ENCODE data around the gene ARHGAP44. TPM values are rescaled to one million over a fixed set of nuclear protein-coding genes. Genes with fewer than 3 reads are reported as not detected.

The ARHGAP44 gene
- polyA plus RNA-seq, 1 donor (not counting 4 experiments of a cell fraction or from before 2014, with no cell fraction given): 2.2 TPM

GRCh38 chr17:12922120-12922519 is 132.8 kb downstream of the ARHGAP44 start:
- no peak for TF ChIP-seq CTCF (optimal IDR thresholded peaks at IDR 0.05 in 1 of 3, IDR thresholded peaks at IDR 0.05 in 1 of 3, conservative IDR thresholded peaks at IDR 0.05 in 1 of 3; ENCODE audit: extremely low read depth in 1 of 3, insufficient read depth in 2 of 3, low read length in 3 of 3)
- TF ChIP-seq EZH2 (IDR thresholded peaks at IDR 0.05; ENCODE audit: low read length): no peak
- dilution Hi-C loops (cut with MboI; ENCODE audit: extremely low pct_ligation_motif_present, low sequenced_read_pairs): no loop called here
- H3K4me3 ChIP-seq (ENCODE audit: control insufficient read depth in 2 of 3, extremely low read depth in 1 of 3, insufficient read depth in 2 of 3, low read depth in 1 of 3, low read length in 3 of 3): no peak overlapping the region
- H3K27me3 ChIP-seq (ENCODE audit: control insufficient read depth, extremely low read depth, insufficient read depth, low read length): no peaks in the 10 kb centered on the region
- FAIRE-seq: no peak
- no peak overlapping the region for H3K9ac ChIP-seq (ENCODE audit: control insufficient read depth, extremely low read depth, insufficient read depth, low read length)
- H3K36me3 ChIP-seq (ENCODE audit: control insufficient read depth in 2 of 2, extremely low read depth in 1 of 2, insufficient read depth in 2 of 2, low read length in 2 of 2): no peaks in the 10 kb centered on the region
- no peaks in the 10 kb centered on the region for H3K79me2 ChIP-seq (ENCODE audit: control insufficient read depth, insufficient read depth, low read length)
- peaks cover 4% of the 10 kb centered on the region for H3K4me1 ChIP-seq (ENCODE audit: control insufficient read depth, extremely low read depth, insufficient read depth, low read length)
- H3K9me1 ChIP-seq (ENCODE audit: control insufficient read depth, extremely low read depth, insufficient read depth, low read length): no peaks in the 10 kb centered on the region
- no peak overlapping the region for H3K27ac ChIP-seq (ENCODE audit: control insufficient read depth, insufficient read depth, low read length)
- H2AFZ ChIP-seq (ENCODE audit: control insufficient read depth, low read length): no peak overlapping the region
- H3K4me2 ChIP-seq (ENCODE audit: control insufficient read depth, extremely low read depth, insufficient read depth, low read depth, low read length): no peak overlapping the region
- H4K20me1 ChIP-seq (ENCODE audit: control insufficient read depth, extremely low read depth, insufficient read depth, low read length): no peaks in the 10 kb centered on the region
- DNase-seq (ENCODE audit: low read depth, low spot score): no peak
- H3K9me3 ChIP-seq (ENCODE audit: control insufficient read depth, low read depth, low read length): no peaks in the 10 kb centered on the region

- Histone ChIP-seq H3K27ac (ENCODE audit: control insufficient read depth, insufficient read depth, low read length) (no peak overlapping the region), H4K20me1 (ENCODE audit: control insufficient read depth, extremely low read depth, insufficient read depth, low read length) (no peaks in the 10 kb centered on the region), H2AFZ (ENCODE audit: control insufficient read depth, low read length) (no peak overlapping the region), H3K9ac (ENCODE audit: control insufficient read depth, extremely low read depth, insufficient read depth, low read length) (no peak overlapping the region), H3K9me1 (ENCODE audit: control insufficient read depth, extremely low read depth, insufficient read depth, low read length) (no peaks in the 10 kb centered on the region), H3K36me3 (ENCODE audit: control insufficient read depth in 2 of 2, extremely low read depth in 1 of 2, insufficient read depth in 2 of 2, low read length in 2 of 2) (no peaks in the 10 kb centered on the region), H3K4me3 (ENCODE audit: control insufficient read depth in 2 of 3, extremely low read depth in 1 of 3, insufficient read depth in 2 of 3, low read depth in 1 of 3, low read length in 3 of 3) (no peak overlapping the region), H3K4me1 (ENCODE audit: control insufficient read depth, extremely low read depth, insufficient read depth, low read length) (no peaks in the 10 kb centered on the region), H3K9me3 (ENCODE audit: control insufficient read depth, low read depth, low read length) (no peaks in the 10 kb centered on the region), H3K79me2 (ENCODE audit: control insufficient read depth, insufficient read depth, low read length) (no peaks in the 10 kb centered on the region), H3K27me3 (ENCODE audit: control insufficient read depth, extremely low read depth, insufficient read depth, low read length) (no peaks in the 10 kb centered on the region), H3K4me2 (ENCODE audit: control insufficient read depth, extremely low read depth, insufficient read depth, low read depth, low read length) (no peak overlapping the region)
- FAIRE-seq (no peak), DNase-seq (ENCODE audit: low read depth, low spot score) (no peak)
- TF ChIP-seq CTCF (optimal IDR thresholded peaks at IDR 0.05 in 1 of 3, IDR thresholded peaks at IDR 0.05 in 1 of 3, conservative IDR thresholded peaks at IDR 0.05 in 1 of 3; ENCODE audit: extremely low read depth in 1 of 3, insufficient read depth in 2 of 3, low read length in 3 of 3) (no peak), EZH2 (IDR thresholded peaks at IDR 0.05; ENCODE audit: low read length) (no peak)
- dilution Hi-C loops (cut with MboI; ENCODE audit: extremely low pct_ligation_motif_present, low sequenced_read_pairs): no loop called here
Measured at GRCh38 chr17:12924614-12925013, 135.3 kb downstream of the ARHGAP44 start.
